Thyroid gland (tissue), 4 donors: Measurements from ENCODE around the gene ZFAND3.

ENCODE experiments used
- CTCF ChIP-seq, 6 experiments: fragments of 200-600 bp in 3 of 6; fragments of 450-650 bp in 3 of 6; sonication (generic) in 3 of 6; IDR thresholded peaks; one replicate each; pipeline ENCODE4 v1.5.1; 2016 to 2019; ENCODE audit warnings: antibody characterized with exemption in 6 of 6, mild to moderate bottlenecking in 2 of 6, inconsistent platforms in 1 of 6, moderate library complexity in 1 of 6
- POLR2A ChIP-seq, 2 donors: fragments of 450-650 bp; IDR thresholded peaks; one replicate each; pipeline ENCODE4 v1.6.1; 2017; ENCODE audit warnings: antibody characterized with exemption in 2 of 2, mild to moderate bottlenecking in 2 of 2, moderate library complexity in 1 of 2

GRCh38 chr6:37889486-37889885 lies 70.0 kb downstream of the ZFAND3 start:
- TF ChIP-seq CTCF (IDR thresholded peaks at IDR 0.05), result no peak
- TF ChIP-seq POLR2A (IDR thresholded peaks at IDR 0.05), result no peak
